Fibroblast of lung (primary cell): ENCODE results near the gene FAM3D. TPM values are rescaled to one million over a fixed set of nuclear protein-coding genes. Genes with fewer than 3 reads are reported as not detected.
A peak's percentile ranks its signal among the peaks of the same experiment; 100 is the strongest.

Experiments
- DNase-seq, 2 donors: peaks; one replicate each; pipeline versions ENCODE4 v3.0.0 to v3.0.0-alpha.2; 2010; ENCODE audit warnings: low read depth in 2 of 2
- H2AFZ ChIP-seq: 2 replicates; pipeline ENCODE4 v1.5.1; 2012; ENCODE audit warnings: low read length, control low read depth, inconsistent platforms
- H3K27ac ChIP-seq: 2 replicates; pipeline ENCODE4 v1.5.1; 2011; ENCODE audit warnings: low read length, control low read depth; ENCODE audit not compliant: insufficient read depth
- H3K27me3 ChIP-seq: 2 replicates; pipeline ENCODE4 v1.5.1; 2011; ENCODE audit warnings: mild to moderate bottlenecking, low read length; ENCODE audit not compliant: control insufficient read depth, insufficient read depth
- H3K36me3 ChIP-seq: 2 replicates; pipeline ENCODE4 v1.5.1; 2011; ENCODE audit warnings: low read length; ENCODE audit not compliant: control insufficient read depth, insufficient read depth
- H3K4me1 ChIP-seq: 2 replicates; pipeline ENCODE4 v1.5.1; 2011; ENCODE audit warnings: low read length; ENCODE audit not compliant: control insufficient read depth, insufficient read depth; ENCODE audit errors: extremely low read depth
- H3K4me2 ChIP-seq: 2 replicates; pipeline ENCODE4 v1.5.1; 2011; ENCODE audit warnings: low read length, control low read depth; ENCODE audit not compliant: insufficient read depth; ENCODE audit errors: extremely low read depth
- H3K4me3 ChIP-seq, 4 experiments: fragments of 200-600 bp in 1 of 4; sonication (generic) in 1 of 4; replicated peaks in 1 of 4; 2 replicates each; pipeline ENCODE4 v1.5.1; 2011 to 2016; ENCODE audit warnings: low read length in 4 of 4, low read depth in 3 of 4, mild to moderate bottlenecking in 3 of 4, control low read depth in 2 of 4, inconsistent platforms in 1 of 4, mixed read lengths in 1 of 4; ENCODE audit not compliant: insufficient read depth in 1 of 4; ENCODE audit errors: control extremely low read depth in 1 of 4
- H3K79me2 ChIP-seq: 2 replicates; pipeline ENCODE4 v1.5.1; 2012; ENCODE audit warnings: mild to moderate bottlenecking, low read length, inconsistent platforms; ENCODE audit not compliant: control insufficient read depth, insufficient read depth
- H3K9ac ChIP-seq: 2 replicates; pipeline ENCODE4 v1.5.1; 2011; ENCODE audit warnings: mild to moderate bottlenecking, low read length, control low read depth; ENCODE audit not compliant: insufficient read depth
- H3K9me3 ChIP-seq: 2 replicates; pipeline ENCODE4 v1.5.1; 2012; ENCODE audit warnings: low read depth, low read length; ENCODE audit not compliant: control insufficient read depth, insufficient read depth
- H4K20me1 ChIP-seq: 2 replicates; pipeline ENCODE4 v1.5.1; 2011; ENCODE audit warnings: low read length; ENCODE audit not compliant: control insufficient read depth, insufficient read depth; ENCODE audit errors: extremely low read depth
- EZH2 ChIP-seq: IDR thresholded peaks from 2 replicates; pipeline ENCODE4 v1.5.1; 2012; ENCODE audit warnings: low read length, control low read depth, mild to moderate bottlenecking; ENCODE audit errors: missing control alignments
- polyA plus RNA-seq, 2 donors: library from polyadenylated mRNA; depleted of rRNA in 1 of 2; stranded (reverse) in 1 of 2; unstranded in 1 of 2; fragments of >200 nt; gene quantifications; 2 replicates each; pipeline ENCODE4 v1.2.1, GENCODE V29; 2011 to 2012; ENCODE audit warnings: missing spikeins in 1 of 2
- total RNA-seq: library from RNA; depleted of rRNA; stranded (reverse); fragments of >200 nt; gene quantifications from 2 replicates; pipeline ENCODE4 v1.2.1, GENCODE V29; 2014
- TF ChIP-seq, protein P1 (sequence below), 2 donors: IDR thresholded peaks in 1 of 2; conservative IDR thresholded peaks in 1 of 2; 1 replicate in 1 of 2; 2 replicates in 1 of 2; pipeline ENCODE4 v1.5.1; 2011 to 2012; ENCODE audit warnings: low read length in 2 of 2, control low read depth in 1 of 2, inconsistent platforms in 1 of 2, low read depth in 1 of 2, mild to moderate bottlenecking in 1 of 2

FAM3D gene
- total and polyA plus RNA-seq, 2 donors (not counting 1 experiment from before 2014, with no cell fraction given) = not detected

DNA sequence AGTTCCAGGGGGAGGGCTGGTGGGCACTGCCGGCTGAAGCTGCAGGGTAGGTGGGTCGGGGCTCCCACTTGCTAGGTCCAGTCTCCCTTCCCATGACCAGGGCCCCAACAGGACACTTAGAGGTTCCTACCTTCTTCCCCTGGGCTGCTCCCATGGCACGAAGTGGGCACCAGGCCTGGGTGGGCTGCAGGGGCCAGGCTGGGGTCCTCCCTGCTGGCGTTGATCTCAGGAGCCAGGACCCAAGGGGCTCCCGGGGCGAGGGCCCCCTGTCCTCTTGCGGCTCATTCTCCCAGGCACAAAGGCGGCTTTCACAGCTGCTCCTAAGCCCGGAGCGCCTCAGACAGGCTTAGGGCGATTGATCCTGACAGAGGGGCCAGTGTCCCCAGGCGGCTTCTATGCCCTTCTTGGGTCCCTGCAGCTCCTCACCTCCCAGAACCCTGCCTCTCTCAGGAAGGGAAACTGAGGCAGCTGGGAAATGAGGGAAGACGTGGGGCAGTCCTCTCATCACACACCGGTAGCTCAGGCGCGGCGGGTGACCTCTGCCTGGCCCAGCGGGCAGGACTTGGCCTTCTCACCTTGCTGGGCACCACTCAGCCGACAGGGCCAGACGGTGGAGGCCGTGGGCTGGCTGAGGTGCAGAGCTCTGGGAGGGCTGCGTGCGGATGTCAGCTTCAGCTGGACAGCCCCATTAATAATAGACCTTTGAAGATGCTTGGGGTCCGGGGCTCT, 39.6 kb downstream of the FAM3D start:
- Histone ChIP-seq H3K4me1 (peaks cover 25% of the 10 kb centered on the region), H3K79me2 (no peaks in the 10 kb centered on the region), H2AFZ (no peak overlapping the region), H3K9me3 (no peaks in the 10 kb centered on the region), H3K4me3 (no peak overlapping the region), H4K20me1 (no peaks in the 10 kb centered on the region), H3K27me3 (no peaks in the 10 kb centered on the region), H3K36me3 (no peaks in the 10 kb centered on the region), H3K4me2 (no peak overlapping the region), H3K27ac (no peak overlapping the region), H3K9ac (no peak overlapping the region)
- no peak for DNase-seq
- no peak for TF ChIP-seq EZH2
- TF ChIP-seq, protein P1, sequence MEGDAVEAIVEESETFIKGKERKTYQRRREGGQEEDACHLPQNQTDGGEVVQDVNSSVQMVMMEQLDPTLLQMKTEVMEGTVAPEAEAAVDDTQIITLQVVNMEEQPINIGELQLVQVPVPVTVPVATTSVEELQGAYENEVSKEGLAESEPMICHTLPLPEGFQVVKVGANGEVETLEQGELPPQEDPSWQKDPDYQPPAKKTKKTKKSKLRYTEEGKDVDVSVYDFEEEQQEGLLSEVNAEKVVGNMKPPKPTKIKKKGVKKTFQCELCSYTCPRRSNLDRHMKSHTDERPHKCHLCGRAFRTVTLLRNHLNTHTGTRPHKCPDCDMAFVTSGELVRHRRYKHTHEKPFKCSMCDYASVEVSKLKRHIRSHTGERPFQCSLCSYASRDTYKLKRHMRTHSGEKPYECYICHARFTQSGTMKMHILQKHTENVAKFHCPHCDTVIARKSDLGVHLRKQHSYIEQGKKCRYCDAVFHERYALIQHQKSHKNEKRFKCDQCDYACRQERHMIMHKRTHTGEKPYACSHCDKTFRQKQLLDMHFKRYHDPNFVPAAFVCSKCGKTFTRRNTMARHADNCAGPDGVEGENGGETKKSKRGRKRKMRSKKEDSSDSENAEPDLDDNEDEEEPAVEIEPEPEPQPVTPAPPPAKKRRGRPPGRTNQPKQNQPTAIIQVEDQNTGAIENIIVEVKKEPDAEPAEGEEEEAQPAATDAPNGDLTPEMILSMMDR (conservative IDR thresholded peaks at IDR 0.05 in 1 of 2, IDR thresholded peaks at IDR 0.05 in 1 of 2; ENCODE audit: low read depth in 1 of 2, low read length in 2 of 2) = no peak

- Histone ChIP-seq H3K4me2 (no peak overlapping the region), H3K27me3 (no peaks in the 10 kb centered on the region), H3K9me3 (no peaks in the 10 kb centered on the region), H3K36me3 (no peaks in the 10 kb centered on the region), H3K4me1 (peaks cover 25% of the 10 kb centered on the region), H3K79me2 (no peaks in the 10 kb centered on the region), H3K27ac (no peak overlapping the region), H3K4me3 (no peak overlapping the region), H2AFZ (no peak overlapping the region), H4K20me1 (no peaks in the 10 kb centered on the region), H3K9ac (no peak overlapping the region)
- peak in 1 of 2 donors; percentile 34 for DNase-seq
- no peak for TF ChIP-seq EZH2
Measured at GRCh38 chr3:58625196-58625824, 41.3 kb downstream of the FAM3D start.

- H3K4me3 ChIP-seq = no peak overlapping the region
- no peaks in the 10 kb centered on the region for H4K20me1 ChIP-seq
- no peaks in the 10 kb centered on the region for H3K9me3 ChIP-seq
- no peaks in the 10 kb centered on the region for H3K27me3 ChIP-seq
- H3K27ac ChIP-seq = no peak overlapping the region
- H3K4me1 ChIP-seq = peaks cover 18% of the 10 kb centered on the region
- H3K9ac ChIP-seq = no peak overlapping the region
- TF ChIP-seq, protein P1 (conservative IDR thresholded peaks at IDR 0.05 in 1 of 2, IDR thresholded peaks at IDR 0.05 in 1 of 2; ENCODE audit: low read depth in 1 of 2, low read length in 2 of 2) = no peak
- no peak for TF ChIP-seq EZH2
- no peak for DNase-seq
- no peak overlapping the region for H2AFZ ChIP-seq
- no peaks in the 10 kb centered on the region for H3K36me3 ChIP-seq
- H3K4me2 ChIP-seq = no peak overlapping the region
- H3K79me2 ChIP-seq = no peaks in the 10 kb centered on the region
Measured at GRCh38 chr3:58624550-58624949, 42.0 kb downstream of the FAM3D start.
